Stimulated activated naive CD8-positive, alpha-beta T cell treated with anti-CD3 and anti-CD28 coated beads, Interleukin-15, Interleukin-2, amounts not matched to agents 100 ng/mL and 50 ng/mL, for 24 hours (primary cell): ENCODE measurements around the gene PRR15.

Experiments
- H3K27ac Mint-ChIP-seq: one replicate; pipeline ENCODE4 v1.8.0; 2021; ENCODE audit warnings: mild to moderate bottlenecking, mixed read lengths
- H3K27me3 Mint-ChIP-seq: one replicate; pipeline ENCODE4 v1.8.0; 2021; ENCODE audit warnings: mixed read lengths
- H3K36me3 Mint-ChIP-seq: one replicate; pipeline ENCODE4 v1.8.0; 2021; ENCODE audit warnings: low read depth, mixed read lengths
- H3K4me1 Mint-ChIP-seq: one replicate; pipeline ENCODE4 v1.8.0; 2021; ENCODE audit warnings: low read depth, mixed read lengths
- H3K4me3 Mint-ChIP-seq: one replicate; pipeline ENCODE4 v1.8.0; 2021; ENCODE audit warnings: mild to moderate bottlenecking, mixed read lengths
- H3K9me3 Mint-ChIP-seq: one replicate; pipeline ENCODE4 v1.8.0; 2021; ENCODE audit warnings: mixed read lengths

Gene PRR15

DNA sequence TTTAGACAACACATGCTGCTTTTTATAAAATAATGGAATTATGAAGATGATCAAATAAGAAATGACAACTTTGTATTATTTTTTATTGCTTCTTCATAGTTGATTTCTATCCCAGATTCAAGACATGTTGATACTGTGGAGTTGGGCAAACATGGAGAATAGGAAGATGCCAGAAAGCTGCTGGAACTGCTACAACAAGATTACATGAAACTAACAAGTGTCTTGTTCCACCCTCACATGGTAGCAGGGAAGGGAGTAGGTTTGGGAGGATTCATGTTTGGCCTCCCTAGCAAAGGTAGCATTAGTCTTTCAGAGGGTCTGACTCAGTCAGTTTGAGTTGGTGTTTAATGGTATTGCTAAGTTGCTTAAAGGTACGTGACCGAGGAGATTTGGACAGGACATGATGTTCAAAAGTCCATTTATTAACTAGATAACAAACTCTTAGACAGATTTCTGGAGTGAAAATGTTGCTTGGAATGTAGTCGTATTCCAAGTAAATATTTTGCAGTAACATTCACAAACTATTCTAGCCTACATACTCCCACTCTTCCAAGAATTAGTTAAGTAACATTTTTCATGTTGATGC, 33.1 kb downstream of the PRR15 start:
- H3K4me1 Mint-ChIP-seq: no peaks in the 10 kb centered on the region
- no peaks in the 10 kb centered on the region for H3K9me3 Mint-ChIP-seq
- H3K4me3 Mint-ChIP-seq: no peak overlapping the region
- no peaks in the 10 kb centered on the region for H3K36me3 Mint-ChIP-seq
- H3K27ac Mint-ChIP-seq: no peak overlapping the region
- no peaks in the 10 kb centered on the region for H3K27me3 Mint-ChIP-seq

DNA sequence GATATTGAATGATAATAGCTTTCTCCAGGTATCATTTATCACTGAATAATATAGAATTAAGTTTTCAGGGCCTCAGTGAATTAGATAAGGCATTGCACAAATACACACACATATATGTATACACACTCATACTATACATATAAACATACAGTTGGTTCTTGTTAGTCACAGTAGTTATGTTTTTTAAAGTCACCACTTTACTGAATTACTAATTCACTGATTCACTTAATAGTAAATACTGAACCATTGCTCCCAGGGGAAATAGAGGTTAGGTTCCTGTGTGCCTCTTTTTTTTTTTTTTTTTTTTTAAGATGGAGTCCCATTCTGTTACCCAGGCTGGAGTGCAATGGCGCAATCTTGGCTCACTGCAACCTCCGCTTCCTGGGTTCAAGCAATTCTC, 33.6 kb downstream of the PRR15 start:
- Mint-ChIP-seq H3K27ac (no peak overlapping the region), H3K9me3 (no peaks in the 10 kb centered on the region), H3K4me3 (no peak overlapping the region)

DNA sequence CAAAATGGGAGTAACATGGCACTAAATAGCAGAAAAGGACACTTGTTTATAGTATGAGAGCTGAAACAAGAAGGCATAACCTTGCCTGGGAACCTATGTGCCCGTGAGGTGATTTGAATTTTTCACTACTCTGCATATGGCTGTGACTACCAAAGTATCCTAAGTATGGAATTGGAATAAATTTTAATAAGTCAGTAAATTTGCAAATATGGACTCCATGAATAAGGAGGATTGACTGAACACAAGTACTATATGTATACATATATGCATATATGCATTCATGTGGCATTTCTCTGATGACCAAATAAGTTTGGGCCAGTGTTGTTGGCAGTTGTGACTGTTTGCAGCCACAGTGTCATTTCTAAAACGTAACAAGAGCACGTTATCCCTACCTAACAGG, 34.5 kb downstream of the PRR15 start:
- H3K9me3 Mint-ChIP-seq: no peaks in the 10 kb centered on the region
- H3K4me1 Mint-ChIP-seq: no peaks in the 10 kb centered on the region
- H3K4me3 Mint-ChIP-seq: no peak overlapping the region
- H3K36me3 Mint-ChIP-seq: no peaks in the 10 kb centered on the region
- H3K27me3 Mint-ChIP-seq: peaks cover 4% of the 10 kb centered on the region
- H3K27ac Mint-ChIP-seq: no peak overlapping the region

More for the DNA sequence above, 33.6 kb downstream of the PRR15 start:
- no peaks in the 10 kb centered on the region for H3K36me3 Mint-ChIP-seq
- no peaks in the 10 kb centered on the region for H3K27me3 Mint-ChIP-seq
- H3K4me1 Mint-ChIP-seq: no peaks in the 10 kb centered on the region

DNA sequence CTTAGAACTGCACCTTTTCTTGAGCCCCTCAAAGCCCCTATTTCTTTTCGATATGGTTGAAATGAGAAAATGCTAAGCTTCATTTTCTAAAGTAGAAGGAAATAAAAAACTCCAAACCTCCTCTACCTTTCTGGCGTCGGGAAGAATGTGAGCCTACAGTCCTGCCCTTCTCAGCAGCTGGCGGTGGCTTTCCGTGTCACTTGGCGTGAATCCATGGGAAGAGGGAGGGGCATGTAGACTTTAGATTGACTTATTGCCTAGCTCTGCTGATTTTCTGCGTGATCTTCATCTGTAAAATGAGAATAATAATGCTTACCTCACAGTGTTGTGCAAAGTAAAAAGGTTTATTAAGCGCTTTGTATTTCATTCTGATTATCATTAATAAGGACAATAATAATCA, 35.0 kb downstream of the PRR15 start:
- no peaks in the 10 kb centered on the region for H3K9me3 Mint-ChIP-seq
- no peaks in the 10 kb centered on the region for H3K4me1 Mint-ChIP-seq
- no peak overlapping the region for H3K4me3 Mint-ChIP-seq
- peaks cover 4% of the 10 kb centered on the region for H3K27me3 Mint-ChIP-seq
- H3K27ac Mint-ChIP-seq: no peak overlapping the region
- H3K36me3 Mint-ChIP-seq: no peaks in the 10 kb centered on the region

DNA sequence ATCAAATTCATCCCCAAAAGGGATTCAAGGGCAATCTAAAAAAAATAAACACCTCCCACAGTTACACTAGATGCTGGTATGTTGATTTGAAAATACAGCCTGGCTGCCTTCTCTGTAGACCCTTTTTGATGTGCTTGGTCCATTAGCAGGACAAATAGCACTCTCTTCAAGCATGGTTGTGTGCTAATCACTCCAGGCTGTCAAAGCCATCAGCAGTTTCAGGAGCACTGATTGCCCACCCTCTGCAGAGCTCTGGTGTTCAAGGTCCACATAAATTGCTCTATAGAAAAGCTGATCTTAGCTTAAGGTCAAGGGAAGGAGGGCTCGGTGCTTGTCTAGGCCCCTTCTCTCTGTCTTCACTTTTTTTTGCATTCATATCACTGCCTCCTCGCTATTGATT, 35.4 kb downstream of the PRR15 start:
- H3K36me3 Mint-ChIP-seq: no peaks in the 10 kb centered on the region
- H3K9me3 Mint-ChIP-seq: no peaks in the 10 kb centered on the region
- no peak overlapping the region for H3K4me3 Mint-ChIP-seq
- H3K4me1 Mint-ChIP-seq: no peaks in the 10 kb centered on the region
- H3K27me3 Mint-ChIP-seq: peaks cover 6% of the 10 kb centered on the region
- H3K27ac Mint-ChIP-seq: no peak overlapping the region

DNA sequence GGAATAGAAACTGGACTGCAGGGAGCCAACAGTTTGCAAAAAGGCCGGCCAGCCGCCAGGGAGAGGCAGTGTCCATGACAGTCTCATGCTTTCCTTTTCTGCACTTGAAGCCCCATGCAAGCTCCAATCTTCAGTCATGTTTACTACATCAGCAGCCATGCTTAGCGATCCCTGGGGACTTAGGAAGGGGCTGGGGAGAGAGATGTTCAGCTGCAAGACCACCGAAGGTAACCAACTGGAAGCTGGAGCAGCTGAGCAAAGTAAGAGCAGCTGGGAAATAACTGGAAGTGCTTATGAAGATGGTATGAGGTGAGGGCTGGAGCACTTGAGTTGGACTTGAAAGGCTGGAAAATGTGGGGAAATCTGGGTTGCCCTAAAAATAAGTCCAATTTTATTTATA, 37.0 kb downstream of the PRR15 start:
- Mint-ChIP-seq H3K9me3 (peaks cover 4% of the 10 kb centered on the region), H3K27me3 (peaks cover 11% of the 10 kb centered on the region), H3K4me3 (no peak overlapping the region), H3K27ac (no peak overlapping the region), H3K4me1 (no peaks in the 10 kb centered on the region), H3K36me3 (no peaks in the 10 kb centered on the region)

DNA sequence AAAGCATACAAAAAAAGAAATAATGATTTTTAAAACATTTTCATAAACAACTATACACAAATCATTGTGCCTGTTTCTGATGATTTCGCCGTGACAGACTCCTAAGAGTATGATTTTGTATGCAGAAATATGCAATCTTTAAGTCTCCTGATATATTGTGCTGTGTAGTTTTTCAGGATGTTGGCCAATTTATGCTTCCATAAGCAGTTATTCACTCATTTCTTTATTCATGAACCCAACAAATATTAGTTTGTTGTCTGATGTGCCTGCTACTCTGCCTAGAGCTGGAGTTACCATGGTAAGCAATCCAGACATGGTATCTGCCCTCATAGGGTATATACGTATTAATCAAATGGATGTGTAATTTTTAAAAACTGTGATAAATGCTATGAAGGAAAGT, 40.4 kb downstream of the PRR15 start:
- peaks cover 14% of the 10 kb centered on the region for H3K27me3 Mint-ChIP-seq

DNA sequence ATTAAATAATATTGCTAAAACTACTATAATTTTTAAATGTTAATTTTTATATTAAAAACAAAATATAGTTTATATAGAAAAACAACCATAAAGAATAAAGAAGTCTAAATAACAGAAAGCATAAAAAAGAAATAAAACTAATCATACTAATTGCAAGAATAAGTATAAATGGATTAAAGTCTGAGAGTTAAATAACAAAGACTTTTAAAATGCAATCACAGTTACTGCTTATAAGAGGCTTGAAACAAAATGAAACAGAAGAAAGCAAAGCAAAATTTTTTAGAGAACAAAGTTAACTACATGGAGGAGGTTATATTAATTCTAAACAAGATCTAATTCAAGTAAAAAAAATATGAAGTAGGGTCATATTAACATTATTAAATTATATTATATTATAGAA, 41.1 kb downstream of the PRR15 start:
- peaks cover 14% of the 10 kb centered on the region for H3K27me3 Mint-ChIP-seq
- H3K36me3 Mint-ChIP-seq: no peaks in the 10 kb centered on the region
- H3K4me1 Mint-ChIP-seq: no peaks in the 10 kb centered on the region
- peaks cover 4% of the 10 kb centered on the region for H3K9me3 Mint-ChIP-seq
- H3K27ac Mint-ChIP-seq: no peak overlapping the region
- no peak overlapping the region for H3K4me3 Mint-ChIP-seq

More for the DNA sequence above, 40.4 kb downstream of the PRR15 start:
- no peak overlapping the region for H3K27ac Mint-ChIP-seq
- peaks cover 4% of the 10 kb centered on the region for H3K9me3 Mint-ChIP-seq
- H3K4me1 Mint-ChIP-seq: no peaks in the 10 kb centered on the region
- no peaks in the 10 kb centered on the region for H3K36me3 Mint-ChIP-seq
- H3K4me3 Mint-ChIP-seq: no peak overlapping the region

DNA sequence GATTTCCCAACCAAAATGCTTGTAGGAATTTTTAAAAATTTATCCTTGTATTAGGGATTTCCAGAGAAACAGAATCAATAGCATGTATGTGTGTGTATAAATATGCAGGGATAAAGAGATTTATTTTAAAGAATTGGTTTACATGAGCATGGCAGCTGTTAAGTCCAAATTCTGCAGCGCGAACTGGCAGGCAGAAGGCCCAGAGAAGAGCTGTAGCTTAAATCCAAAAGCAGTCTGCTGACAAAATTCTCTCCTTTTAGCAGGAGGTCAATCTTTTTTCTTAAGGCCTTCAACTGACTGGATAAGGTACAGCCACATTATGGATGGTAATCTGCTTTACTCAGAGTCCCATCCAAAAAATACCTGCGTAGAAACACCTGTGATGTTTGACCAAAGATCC, 42.0 kb downstream of the PRR15 start:
- Mint-ChIP-seq H3K4me1 (no peaks in the 10 kb centered on the region), H3K27ac (no peak overlapping the region), H3K36me3 (no peaks in the 10 kb centered on the region), H3K4me3 (no peak overlapping the region), H3K9me3 (peaks cover 4% of the 10 kb centered on the region), H3K27me3 (peaks cover 14% of the 10 kb centered on the region)

DNA sequence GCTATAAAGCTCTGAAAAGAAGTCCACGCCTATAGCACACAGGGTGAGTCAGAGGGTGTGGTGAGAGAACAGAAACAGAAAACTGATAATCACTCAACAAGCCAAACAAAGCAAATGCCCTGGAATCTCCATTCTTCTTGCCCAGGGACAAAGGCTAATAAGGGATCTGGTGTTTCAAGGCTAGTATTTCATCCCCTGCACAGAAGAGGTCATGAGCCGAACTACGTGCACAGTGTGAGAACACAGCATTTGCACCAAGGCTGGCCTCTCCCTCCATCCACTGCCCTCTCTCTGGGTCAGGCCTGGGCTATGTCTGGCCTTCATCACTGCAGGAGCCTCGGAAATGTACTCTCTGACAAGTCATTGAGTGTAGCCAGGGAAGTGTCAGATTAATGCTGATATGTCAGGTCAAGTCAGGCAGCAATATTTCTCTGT, 42.7 kb downstream of the PRR15 start:
- Mint-ChIP-seq H3K27ac (no peak overlapping the region), H3K4me3 (no peak overlapping the region), H3K27me3 (peaks cover 14% of the 10 kb centered on the region), H3K4me1 (no peaks in the 10 kb centered on the region), H3K36me3 (no peaks in the 10 kb centered on the region), H3K9me3 (peaks cover 4% of the 10 kb centered on the region)

DNA sequence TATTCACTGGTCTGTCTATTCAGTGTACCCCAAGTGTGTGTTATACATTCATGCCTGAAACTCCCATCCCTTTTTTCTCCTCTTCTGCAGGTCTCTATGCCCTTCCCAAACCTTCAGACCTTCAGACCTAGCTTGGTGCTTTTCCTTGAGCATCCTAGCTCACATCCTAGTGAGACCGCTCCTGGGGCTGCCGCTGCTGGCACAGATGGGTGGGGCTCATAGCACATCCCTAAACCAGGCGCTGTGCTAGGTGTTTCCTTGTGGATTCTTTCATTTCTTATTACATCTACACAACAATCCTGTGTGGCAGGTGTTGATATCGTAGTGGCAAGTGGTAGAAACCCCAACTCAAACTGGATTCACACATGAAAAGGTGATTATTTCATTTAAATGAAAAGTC, 43.2 kb downstream of the PRR15 start:
- Mint-ChIP-seq H3K36me3 (no peaks in the 10 kb centered on the region), H3K4me1 (no peaks in the 10 kb centered on the region), H3K9me3 (peaks cover 4% of the 10 kb centered on the region), H3K4me3 (no peak overlapping the region), H3K27ac (no peak overlapping the region), H3K27me3 (peaks cover 14% of the 10 kb centered on the region)

DNA sequence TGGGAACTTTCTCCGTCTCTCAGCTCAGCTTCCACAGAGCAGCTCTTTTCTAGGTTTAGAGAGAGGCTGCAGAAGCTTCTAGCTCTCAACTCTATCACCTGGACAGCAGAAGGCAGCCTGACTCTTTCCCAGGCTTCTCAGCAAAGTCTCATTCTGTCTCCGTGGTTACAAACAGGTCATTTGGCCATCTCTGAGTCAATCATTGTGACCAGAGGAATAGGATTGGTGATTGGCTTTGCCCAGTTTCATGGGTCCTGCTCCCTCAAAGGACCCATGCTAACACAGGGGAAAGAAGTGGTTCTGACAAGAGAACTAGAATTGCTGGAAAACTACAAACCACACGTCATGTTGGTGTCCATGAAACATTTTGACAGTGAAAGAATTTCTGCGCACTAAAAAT, 43.6 kb downstream of the PRR15 start:
- H3K27me3 Mint-ChIP-seq: peaks cover 14% of the 10 kb centered on the region
- no peaks in the 10 kb centered on the region for H3K4me1 Mint-ChIP-seq
- no peak overlapping the region for H3K27ac Mint-ChIP-seq
- H3K9me3 Mint-ChIP-seq: peaks cover 4% of the 10 kb centered on the region
- H3K36me3 Mint-ChIP-seq: no peaks in the 10 kb centered on the region
- no peak overlapping the region for H3K4me3 Mint-ChIP-seq

DNA sequence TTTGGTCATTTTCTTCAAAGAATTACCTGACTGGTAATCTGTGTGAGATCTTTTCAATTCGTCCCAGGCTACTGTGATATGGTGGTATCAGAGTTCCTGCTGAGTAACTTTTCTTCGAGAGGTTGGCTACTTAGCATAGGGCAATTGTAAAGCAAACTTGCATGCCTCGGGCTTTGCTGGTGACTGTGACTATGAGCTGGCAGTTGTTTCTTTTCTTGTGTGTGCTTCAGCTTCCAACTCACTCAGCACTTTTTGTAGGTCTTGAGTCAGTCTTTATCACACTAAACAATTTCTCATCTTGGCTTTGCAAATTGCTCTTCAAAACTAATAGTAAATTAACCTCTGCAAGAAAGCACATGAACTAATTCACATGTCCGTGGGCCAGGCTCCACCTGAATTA, 44.3 kb downstream of the PRR15 start:
- no peaks in the 10 kb centered on the region for H3K36me3 Mint-ChIP-seq
- no peaks in the 10 kb centered on the region for H3K4me1 Mint-ChIP-seq

DNA sequence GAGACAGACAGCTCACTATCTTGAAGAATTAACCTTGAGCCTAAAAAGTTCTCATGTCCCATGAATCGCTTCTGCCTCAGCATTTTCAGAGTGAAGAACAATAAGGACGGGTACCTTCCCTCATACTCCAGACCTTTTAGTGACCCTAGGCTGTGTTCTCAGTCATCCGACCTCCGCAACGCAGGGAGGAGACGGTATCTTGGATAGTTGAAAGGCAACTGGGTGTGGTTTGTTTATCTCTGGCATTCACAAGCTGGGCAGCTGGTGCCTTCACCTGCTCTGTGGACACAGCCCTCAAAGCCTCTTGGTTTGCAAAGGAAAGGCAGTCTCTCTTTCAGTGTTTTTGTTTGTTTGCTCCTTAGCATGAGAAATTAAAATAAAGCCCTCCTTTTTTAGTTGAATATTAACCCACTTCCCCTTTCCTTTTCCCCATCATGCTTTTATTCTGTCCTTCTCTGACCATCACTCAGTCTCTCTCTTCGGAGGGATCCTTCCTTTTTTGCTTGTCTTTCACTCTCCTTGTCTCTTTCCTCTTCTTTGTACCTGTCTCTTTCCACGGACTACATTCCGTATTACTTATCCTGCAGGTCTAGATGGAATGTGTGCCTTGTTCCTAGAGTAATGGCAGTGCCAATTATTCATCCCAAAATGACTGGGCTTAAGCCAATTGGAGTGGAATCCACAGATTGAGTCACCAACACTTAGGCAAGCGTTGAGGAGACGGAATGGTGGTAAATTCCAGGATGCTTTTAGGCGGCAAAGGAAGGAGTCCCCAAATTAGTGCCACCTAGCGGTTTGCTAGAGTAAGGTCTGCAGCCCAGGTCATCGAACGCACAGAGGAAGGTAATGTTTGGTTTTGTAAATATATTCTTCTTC, 45.8 kb downstream of the PRR15 start:
- H3K27me3 Mint-ChIP-seq: peaks cover 9% of the 10 kb centered on the region
- H3K27ac Mint-ChIP-seq: no peak overlapping the region
- H3K9me3 Mint-ChIP-seq: peaks cover under 1% of the 10 kb centered on the region
- no peaks in the 10 kb centered on the region for H3K4me1 Mint-ChIP-seq
- H3K4me3 Mint-ChIP-seq: no peak overlapping the region
- no peaks in the 10 kb centered on the region for H3K36me3 Mint-ChIP-seq

More for the DNA sequence above, 44.3 kb downstream of the PRR15 start:
- H3K27ac Mint-ChIP-seq: no peak overlapping the region
- H3K9me3 Mint-ChIP-seq: peaks cover 4% of the 10 kb centered on the region
- H3K27me3 Mint-ChIP-seq: peaks cover 13% of the 10 kb centered on the region
- H3K4me3 Mint-ChIP-seq: no peak overlapping the region

DNA sequence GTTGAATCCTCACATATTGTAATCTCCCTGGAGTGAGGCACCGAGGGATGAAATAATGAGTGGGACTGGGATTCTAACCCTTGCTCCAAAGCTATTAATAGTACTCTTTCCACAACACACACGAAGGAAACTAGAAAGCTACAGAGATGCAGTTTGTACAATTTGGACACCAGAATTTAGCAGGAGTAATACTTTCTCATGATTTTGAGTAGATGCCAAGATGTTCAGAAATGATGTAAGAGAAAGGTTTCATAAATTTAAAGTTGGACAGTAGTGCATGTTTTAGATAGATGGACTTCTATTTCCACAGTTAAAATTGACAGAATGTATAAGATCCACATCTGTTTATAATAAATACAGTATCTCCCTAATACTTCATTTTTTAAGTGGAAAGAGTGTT, 46.5 kb downstream of the PRR15 start:
- H3K27me3 Mint-ChIP-seq: peaks cover 8% of the 10 kb centered on the region
- H3K27ac Mint-ChIP-seq: no peak overlapping the region
- no peak overlapping the region for H3K4me3 Mint-ChIP-seq
- no peaks in the 10 kb centered on the region for H3K9me3 Mint-ChIP-seq
- no peaks in the 10 kb centered on the region for H3K36me3 Mint-ChIP-seq
- no peaks in the 10 kb centered on the region for H3K4me1 Mint-ChIP-seq
